Endothelial cell of umbilical vein (primary cell): ENCODE results near the gene FILIP1L.

Source experiments
- EZH2 ChIP-seq: IDR thresholded peaks from 2 replicates; pipeline ENCODE4 v1.6.1; 2012; ENCODE audit warnings: borderline replicate concordance, low read depth, mild to moderate bottlenecking, moderate library complexity, low read length, inconsistent platforms; ENCODE audit not compliant: severe bottlenecking
- FOS ChIP-seq: IDR thresholded peaks from 2 replicates; pipeline ENCODE4 v1.6.1; 2011; ENCODE audit warnings: mild to moderate bottlenecking, low read length, moderate library complexity, borderline replicate concordance; ENCODE audit not compliant: insufficient read depth
- GATA2 ChIP-seq: IDR thresholded peaks from 2 replicates; pipeline ENCODE4 v1.7.0; 2011; ENCODE audit warnings: low read depth, mild to moderate bottlenecking, moderate library complexity, mixed read lengths, low read length; ENCODE audit not compliant: insufficient read length, insufficient read depth
- MYC ChIP-seq: IDR thresholded peaks from one replicate; pipeline ENCODE4 v1.6.1; 2011; ENCODE audit warnings: mild to moderate bottlenecking, low read depth, low read length
- POLR2A ChIP-seq: IDR thresholded peaks from 2 replicates; pipeline ENCODE4 v1.6.1; 2012; ENCODE audit warnings: low read depth, mild to moderate bottlenecking, control low read depth, low read length
- POLR2AphosphoS5 ChIP-seq: IDR thresholded peaks from 2 replicates; pipeline ENCODE4 v1.6.1; 2012; ENCODE audit warnings: low read depth, mild to moderate bottlenecking, control low read depth, low read length, moderate library complexity; ENCODE audit not compliant: insufficient read depth
- TF ChIP-seq, protein P1 (sequence below), 2 donors: IDR thresholded peaks; 1 replicate in 1 of 2; 2 replicates in 1 of 2; pipeline ENCODE4 v1.5.1; 2011; ENCODE audit warnings: low read length in 2 of 2, mild to moderate bottlenecking in 2 of 2, moderate library complexity in 2 of 2, control low read depth in 1 of 2, inconsistent platforms in 1 of 2, low read depth in 1 of 2; ENCODE audit not compliant: insufficient read depth in 1 of 2; ENCODE audit errors: extremely low read depth in 1 of 2
- TF ChIP-seq, protein P2 (sequence below): IDR thresholded peaks from 2 replicates; pipeline ENCODE4 v1.6.1; 2011; ENCODE audit not compliant: insufficient read depth, insufficient read length

DNA sequence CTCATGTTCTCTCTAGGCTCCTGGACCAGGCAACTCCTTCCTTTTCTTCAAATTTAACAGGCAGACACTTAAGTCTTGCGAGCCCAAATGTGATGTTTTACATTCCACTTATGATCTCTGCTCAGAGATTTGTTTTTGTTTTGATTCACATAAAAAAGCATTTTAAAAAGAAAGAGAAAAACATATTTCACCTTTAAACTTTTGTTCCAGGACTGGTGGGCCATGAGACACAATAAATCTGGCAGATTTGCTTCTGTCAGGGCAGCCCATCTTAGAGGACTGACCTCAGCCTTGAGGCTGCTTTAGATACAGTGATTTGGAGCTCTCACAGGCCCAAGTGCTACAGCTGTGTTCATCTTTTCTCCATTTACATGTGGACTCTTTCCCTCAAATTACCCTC lies 244.7 kb downstream of the FILIP1L start:
- no peak for TF ChIP-seq EZH2
- TF ChIP-seq, protein P1, sequence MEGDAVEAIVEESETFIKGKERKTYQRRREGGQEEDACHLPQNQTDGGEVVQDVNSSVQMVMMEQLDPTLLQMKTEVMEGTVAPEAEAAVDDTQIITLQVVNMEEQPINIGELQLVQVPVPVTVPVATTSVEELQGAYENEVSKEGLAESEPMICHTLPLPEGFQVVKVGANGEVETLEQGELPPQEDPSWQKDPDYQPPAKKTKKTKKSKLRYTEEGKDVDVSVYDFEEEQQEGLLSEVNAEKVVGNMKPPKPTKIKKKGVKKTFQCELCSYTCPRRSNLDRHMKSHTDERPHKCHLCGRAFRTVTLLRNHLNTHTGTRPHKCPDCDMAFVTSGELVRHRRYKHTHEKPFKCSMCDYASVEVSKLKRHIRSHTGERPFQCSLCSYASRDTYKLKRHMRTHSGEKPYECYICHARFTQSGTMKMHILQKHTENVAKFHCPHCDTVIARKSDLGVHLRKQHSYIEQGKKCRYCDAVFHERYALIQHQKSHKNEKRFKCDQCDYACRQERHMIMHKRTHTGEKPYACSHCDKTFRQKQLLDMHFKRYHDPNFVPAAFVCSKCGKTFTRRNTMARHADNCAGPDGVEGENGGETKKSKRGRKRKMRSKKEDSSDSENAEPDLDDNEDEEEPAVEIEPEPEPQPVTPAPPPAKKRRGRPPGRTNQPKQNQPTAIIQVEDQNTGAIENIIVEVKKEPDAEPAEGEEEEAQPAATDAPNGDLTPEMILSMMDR (IDR thresholded peaks at IDR 0.05; ENCODE audit: extremely low read depth in 1 of 2, insufficient read depth in 1 of 2, low read depth in 1 of 2, low read length in 2 of 2): no peak
- no peak for TF ChIP-seq POLR2A
- no peak for TF ChIP-seq POLR2AphosphoS5
- TF ChIP-seq MYC: no peak
- TF ChIP-seq GATA2: no peak
- TF ChIP-seq, protein P2, sequence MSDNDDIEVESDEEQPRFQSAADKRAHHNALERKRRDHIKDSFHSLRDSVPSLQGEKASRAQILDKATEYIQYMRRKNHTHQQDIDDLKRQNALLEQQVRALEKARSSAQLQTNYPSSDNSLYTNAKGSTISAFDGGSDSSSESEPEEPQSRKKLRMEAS: no peak
- TF ChIP-seq FOS: no peak
